HG02885 (cell line): ENCODE data around the gene ERGIC1.
"Not testable (repeated sequence)": the region's sequence is repeated elsewhere in the genome, so short reads cannot be mapped to it uniquely, and the experiment has no call there.

Experiments
- ATAC-seq: cut with Tn5 transposase; IDR thresholded peaks from one replicate; pipeline ENCODE4 v1.9.1; 2021; ENCODE audit warnings: mild to moderate bottlenecking; ENCODE audit not compliant: unreplicated experiment, poor library complexity

The ERGIC1 gene, protein sequence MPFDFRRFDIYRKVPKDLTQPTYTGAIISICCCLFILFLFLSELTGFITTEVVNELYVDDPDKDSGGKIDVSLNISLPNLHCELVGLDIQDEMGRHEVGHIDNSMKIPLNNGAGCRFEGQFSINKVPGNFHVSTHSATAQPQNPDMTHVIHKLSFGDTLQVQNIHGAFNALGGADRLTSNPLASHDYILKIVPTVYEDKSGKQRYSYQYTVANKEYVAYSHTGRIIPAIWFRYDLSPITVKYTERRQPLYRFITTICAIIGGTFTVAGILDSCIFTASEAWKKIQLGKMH

DNA sequence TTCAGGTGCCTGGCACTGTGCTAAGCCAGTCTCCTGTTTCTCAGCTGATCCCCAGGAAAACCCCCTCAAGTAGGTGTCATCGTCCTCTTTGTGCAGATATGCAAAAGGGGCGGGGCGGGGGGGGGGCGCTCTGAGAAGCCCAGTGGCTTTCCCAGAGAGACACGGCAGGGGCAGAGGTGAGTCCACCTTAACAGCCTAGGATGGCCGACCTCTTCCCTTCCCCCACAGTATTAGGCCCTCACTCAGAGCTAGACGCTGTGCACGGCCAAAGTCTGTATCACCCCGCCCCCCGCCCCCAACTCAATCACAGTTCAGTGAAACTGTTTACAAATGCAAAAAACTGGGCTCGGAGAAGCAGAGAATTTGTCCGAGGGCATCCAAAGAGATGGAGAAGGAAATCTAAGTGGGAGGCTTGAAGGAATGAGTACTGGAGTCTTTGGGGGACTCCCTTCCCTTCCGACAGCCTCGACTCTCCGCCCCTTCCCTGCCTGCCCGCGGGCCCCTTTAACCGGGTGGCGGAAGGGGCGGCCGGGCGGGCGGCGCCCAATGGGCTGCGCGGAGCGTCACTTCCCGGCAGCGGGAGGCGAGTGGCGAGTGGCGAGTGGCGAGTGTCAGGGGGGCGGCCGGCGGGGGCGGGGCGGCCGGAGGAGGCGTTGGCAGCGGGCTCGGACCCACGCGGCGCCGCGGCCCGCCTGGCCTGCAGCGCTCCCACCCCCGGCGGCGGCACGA, at the start of gene ERGIC1:
Gene ERGIC1, plus strand, starts transcription at position 566 of the 729 bp plus-strand sequence. Its CDS starts 163 bp downstream, at position 729.
- peak; percentile 85 for ATAC-seq

DNA sequence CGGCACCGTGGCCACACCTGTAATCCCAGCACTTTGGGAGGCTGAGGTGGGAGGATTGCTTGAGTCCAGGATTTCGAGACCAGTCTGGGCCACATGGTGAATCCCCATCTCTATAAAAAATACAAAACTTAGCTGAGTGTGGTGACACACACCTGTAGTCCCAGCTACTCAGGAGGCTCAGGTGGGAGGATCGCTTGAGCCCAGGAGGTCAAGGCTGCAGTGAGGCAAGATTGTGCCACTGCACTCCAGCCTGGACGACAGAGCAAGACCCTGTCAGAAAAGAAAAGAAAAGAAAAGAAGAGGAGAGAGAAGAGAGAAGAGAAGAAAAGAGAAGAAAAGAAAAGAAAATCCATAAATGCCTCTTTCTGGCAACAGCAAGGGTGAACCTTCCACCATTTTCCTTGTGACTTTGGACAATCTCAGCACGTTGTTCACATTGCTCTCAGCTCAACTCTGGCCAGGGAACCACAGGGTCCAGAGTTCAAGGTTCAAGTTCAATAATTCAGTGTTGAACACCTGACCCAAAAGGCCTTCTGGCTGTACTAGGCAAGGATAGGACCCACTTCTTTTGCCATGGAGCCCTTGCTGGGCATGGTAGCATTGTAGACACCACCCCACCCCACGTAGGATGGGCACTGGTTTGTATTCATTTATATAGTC, 48.5 kb upstream of the ERGIC1 start:
- ATAC-seq = no peak

GRCh38 chr5:172786736-172787462, 47.2 kb upstream of the ERGIC1 start:
- no peak for ATAC-seq

GRCh38 chr5:172787538-172787937, 46.5 kb upstream of the ERGIC1 start:
- not testable (repeated sequence) for ATAC-seq

DNA sequence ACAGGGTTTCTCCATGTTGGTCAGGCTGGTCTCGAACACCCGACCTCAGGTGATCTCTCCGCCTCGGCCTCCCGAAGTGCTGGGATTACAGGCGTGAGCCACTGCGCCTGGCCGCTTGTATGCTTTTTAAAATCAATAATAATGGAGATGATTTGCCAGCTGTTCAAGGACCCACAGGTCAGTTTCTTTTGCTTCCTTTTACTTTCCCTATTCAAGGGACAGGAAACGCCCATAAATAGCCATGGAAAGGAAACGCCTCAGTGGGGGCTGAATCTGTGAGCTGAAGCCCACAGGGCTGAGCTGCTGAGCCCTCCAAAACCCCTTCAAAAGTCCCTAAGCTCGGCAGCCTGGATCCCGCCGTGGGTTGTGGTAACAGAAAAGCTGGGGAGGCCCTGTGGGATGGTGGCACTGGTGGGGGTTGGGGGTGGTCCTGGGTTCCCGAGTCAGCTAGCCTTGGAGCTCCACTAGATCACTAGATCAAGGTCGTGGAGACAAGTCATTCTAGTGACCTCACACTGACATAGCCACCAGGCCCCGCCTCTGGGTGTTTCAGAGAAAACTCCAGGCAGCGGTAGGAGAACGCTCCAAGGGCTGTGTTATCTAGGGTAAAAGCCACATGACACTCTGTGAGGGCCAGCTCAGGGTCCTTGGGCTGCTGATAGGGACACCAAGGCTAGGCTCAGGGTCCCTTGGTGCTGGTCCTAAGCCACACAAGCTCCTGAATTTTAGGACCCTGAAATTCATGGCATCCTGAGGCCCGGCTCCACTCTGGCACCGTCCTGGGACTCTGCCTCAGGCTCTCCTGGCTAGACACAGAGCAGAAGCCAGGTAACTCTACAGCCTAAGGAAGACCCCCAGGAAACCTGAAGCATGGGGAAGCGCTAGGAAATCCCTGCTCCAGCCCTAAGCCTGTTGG, 45.0 kb upstream of the ERGIC1 start:
- no peak for ATAC-seq

DNA sequence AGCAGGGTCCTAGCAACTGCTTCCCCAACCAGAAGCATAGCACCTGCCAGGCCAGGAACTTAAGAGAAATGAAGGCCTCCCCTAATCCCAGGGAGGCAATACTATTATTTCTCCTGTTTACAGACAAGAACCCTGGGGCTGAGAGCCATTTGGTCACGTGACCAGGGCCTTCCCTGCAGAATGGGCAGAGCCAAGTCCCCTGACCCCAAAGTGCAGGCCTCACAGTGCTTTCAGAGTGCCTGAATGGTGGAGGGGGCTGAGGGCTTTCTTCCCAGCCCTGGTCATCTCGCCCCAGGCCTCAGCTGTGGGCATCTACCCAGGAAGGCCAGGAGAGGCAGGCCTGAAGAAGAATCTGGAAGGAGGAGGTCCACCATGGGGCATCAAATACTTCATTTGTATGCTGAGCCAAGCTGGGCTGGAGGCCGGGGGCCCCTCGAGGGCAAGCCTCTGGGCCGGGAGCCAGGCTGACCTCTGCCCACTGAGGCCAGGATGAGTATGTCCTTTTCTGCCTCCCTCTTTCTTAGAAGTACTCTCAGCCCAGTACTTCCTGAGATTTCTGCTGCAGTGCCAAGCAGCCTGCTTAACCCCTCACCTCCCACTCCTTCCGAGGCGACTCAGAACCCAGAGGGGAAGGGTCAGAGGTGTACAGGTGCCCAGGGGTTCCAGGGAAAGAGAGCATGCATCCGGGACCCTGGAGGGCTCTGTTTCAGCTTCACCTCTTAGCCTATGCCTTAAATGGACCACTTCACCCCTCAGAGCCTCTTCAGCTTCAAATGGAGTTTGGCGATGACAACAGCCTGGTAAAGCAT, 44.2 kb upstream of the ERGIC1 start:
- no peak for ATAC-seq

DNA sequence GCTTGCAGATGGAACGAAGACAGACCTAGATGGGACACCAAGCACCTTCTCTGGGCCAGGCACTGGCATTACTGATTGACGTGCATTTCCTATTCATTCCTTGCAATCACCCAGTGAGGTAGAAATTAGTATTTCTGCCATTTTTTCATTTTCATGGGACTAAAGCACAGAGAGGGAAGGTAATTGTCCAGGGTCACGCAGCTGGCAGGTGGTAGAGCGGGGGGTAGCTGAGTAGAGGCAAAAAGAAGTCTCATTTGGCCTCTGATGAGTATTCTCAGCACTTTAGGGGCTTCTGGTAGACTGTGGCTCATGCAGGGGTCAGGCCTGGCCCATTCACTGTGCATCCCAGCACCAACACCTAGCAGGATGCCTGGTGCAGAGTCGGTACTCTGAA, 43.6 kb upstream of the ERGIC1 start:
- ATAC-seq = no peak

GRCh38 chr5:172791286-172791685, 42.8 kb upstream of the ERGIC1 start:
- ATAC-seq = no peak

DNA sequence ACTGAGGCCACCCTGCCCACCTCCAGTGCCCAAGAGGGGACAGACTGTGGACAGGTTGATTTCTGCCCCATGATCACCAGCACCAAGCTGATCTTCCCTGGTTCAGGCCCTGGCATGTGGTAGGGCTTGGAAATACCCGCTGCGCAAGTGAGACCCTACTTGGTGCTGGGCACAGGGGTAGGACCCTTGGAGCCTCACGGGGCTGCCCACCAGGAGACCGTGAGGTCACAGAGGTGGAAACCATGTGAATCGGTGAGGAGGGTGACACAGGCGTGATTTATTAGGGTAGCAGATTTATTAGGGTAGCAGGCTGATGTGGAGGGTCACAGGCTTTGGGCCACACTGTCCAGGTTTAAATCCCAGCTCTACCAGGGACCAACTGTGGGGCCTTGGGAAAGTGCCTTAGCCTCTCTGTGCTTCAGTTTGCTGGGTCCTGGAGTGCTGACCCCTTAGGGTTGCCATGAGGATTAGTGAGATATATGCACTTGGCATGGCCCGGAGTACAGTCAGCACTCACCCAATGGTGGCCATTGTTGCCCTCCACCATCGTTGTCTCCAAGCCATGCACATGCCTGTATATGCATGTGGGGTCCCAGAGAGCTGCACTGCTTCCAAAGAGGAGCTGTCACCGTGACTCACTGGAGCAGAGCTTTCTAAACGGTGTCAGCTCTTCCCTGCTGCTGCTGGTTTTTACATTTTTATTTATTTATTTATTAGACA, 42.2 kb upstream of the ERGIC1 start:
- no peak for ATAC-seq

DNA sequence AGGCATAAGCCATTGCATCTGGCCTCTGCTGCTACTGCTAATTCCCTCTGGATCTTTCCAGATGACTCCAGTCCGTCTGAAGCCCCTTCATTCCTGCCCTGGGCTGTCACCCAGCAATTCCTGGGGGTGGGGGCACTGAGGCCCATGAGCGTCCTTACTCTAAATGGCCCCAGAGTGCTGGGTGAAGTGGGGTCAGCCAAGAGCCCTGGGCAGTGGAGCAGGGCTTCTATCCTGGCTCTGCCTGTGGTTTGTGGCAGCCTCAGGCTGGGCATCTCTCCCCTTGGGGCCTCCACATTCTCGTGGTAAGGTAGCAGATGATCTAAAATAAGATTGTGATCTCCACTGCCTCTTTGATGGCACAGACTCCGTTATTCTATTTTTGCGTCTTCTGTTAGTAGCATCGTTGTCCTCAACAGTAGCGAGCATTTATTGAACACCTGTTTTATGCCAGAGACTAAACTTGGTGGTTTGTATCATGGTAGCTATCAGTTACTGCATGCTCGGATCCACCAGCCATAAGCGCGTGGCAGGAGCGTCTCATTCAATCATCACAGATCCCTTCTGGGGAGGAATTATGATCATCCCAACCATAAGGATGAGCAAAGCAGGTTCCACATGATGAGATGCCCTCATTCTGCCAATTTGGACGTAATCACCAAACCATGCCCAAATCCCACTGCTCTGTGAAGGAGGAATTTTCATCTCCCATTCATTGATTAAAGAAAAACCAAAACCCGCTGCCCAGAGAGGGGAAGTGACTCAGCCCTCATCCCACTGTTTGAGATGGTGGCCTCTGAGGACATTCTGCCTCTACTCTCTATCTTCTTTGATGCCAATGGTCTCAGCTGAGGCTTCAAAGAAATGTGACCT, 41.1 kb upstream of the ERGIC1 start:
- ATAC-seq = no peak

DNA sequence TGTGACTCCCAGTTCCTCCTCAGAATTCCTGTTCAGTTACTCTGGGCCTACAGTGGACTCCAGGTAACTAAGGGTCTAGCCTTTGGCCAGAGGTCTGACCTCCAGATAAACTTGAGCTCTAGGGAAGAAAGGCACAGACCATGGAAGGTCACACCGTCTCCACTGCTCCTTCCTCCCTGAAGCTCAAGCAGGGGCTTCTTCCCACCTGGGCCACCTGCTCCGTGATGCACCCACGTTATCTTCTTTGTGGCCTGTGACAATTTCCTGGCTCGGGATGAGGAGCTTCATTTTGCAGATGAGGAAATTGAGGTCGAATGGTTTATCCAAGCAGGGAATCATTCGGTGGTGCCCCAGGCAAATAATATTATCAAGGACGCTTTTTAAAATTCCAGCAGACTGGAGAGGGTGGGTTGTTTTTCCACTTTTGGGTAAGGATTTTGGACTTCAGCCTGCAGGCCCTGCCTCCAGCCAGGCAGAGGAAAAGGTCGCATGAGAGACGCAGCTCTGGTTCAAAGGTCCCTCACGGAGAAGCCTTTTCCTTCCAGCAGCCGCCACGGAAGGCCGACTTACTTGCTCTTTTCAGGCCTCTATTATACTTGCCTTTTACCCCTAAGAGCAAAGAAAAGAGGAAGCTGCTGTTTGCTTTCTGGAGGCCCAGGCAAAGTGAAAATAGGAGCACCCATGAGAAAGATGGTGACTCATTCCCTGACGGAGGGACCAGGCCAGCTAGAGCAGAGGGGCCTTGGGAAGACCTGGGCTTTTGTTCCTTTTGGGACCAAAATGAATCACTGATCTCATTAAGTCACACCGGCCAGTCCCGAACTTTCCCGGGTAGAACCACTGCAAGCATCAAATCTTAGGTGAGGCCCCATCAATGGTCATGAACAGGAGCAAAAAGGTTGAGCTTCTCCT, 40.2 kb upstream of the ERGIC1 start:
- ATAC-seq = peak; percentile 36

GRCh38 chr5:172795318-172795977, 38.6 kb upstream of the ERGIC1 start:
- ATAC-seq = no peak

GRCh38 chr5:172796306-172796705, 37.7 kb upstream of the ERGIC1 start:
- no peak for ATAC-seq

DNA sequence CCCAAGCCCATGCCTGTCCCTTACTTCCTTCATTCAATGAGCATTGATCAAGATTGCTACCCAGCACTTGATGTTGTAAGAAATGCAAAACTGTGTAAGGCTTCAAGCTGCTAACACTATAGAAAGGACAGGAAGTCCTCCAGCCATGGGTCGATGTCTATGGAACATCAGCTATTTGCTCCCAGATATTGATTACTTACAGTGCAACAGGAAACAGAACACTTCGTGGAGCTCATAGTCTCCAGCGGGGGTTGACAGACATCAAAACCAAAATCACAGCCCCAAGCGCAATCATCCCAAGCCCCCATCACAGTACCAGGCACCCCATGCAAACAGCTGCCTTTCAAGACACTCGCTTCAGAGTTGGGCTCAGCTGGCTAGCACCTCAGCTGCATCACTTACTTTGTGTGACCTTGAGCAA, 36.3 kb upstream of the ERGIC1 start:
- ATAC-seq = no peak

GRCh38 chr5:172798422-172799215, 35.4 kb upstream of the ERGIC1 start:
- ATAC-seq = no peak
